K562 (cell line): ENCODE data around the gene SH3TC2. TPM values are rescaled to one million over a fixed set of nuclear protein-coding genes. Genes with fewer than 3 reads are reported as not detected.

Experiments used
- C11orf30 ChIP-seq: fragments of 450-650 bp; IDR thresholded peaks from 2 replicates; pipeline ENCODE4 v1.6.1; 2016; ENCODE audit warnings: low read depth, mild to moderate bottlenecking
- FOSL1 ChIP-seq: fragments of 200-800 bp; sonication (Bioruptor generic); conservative IDR thresholded peaks from 2 replicates; pipeline ENCODE4 v1.6.1; 2016; ENCODE audit warnings: missing genetic modification characterization, missing compliant biosample characterization
- JUND ChIP-seq, 2 experiments: IDR thresholded peaks; 2 replicates in 1 of 2; 3 replicates in 1 of 2; pipeline ENCODE4 v1.6.1; 2011; ENCODE audit warnings: borderline replicate concordance in 2 of 2, low read depth in 2 of 2, low read length in 2 of 2, improper control_type of control experiment in 1 of 2, missing biosample characterization in 1 of 2, missing genetic modification characterization in 1 of 2, missing genetic modification reagents in 1 of 2
- NFE2 ChIP-seq: IDR thresholded peaks from 2 replicates; pipeline ENCODE4 v1.6.1; 2014; ENCODE audit warnings: antibody characterized with exemption, low read depth
- ZNF24 ChIP-seq: fragments of 450-650 bp; IDR thresholded peaks from 2 replicates; pipeline ENCODE4 v1.6.1; 2016
- ZNF316 ChIP-seq: fragments of 450-650 bp; IDR thresholded peaks from 2 replicates; pipeline ENCODE4 v1.6.1; 2016
- ZNF584 ChIP-seq: fragments of 200-800 bp; sonication (Bioruptor generic); IDR thresholded peaks from 2 replicates; pipeline ENCODE4 v1.6.1; 2016; ENCODE audit warnings: low read depth, mild to moderate bottlenecking, missing genetic modification characterization, missing compliant biosample characterization
- ZNF589 ChIP-seq: fragments of 200-800 bp; sonication (Bioruptor generic); IDR thresholded peaks from 2 replicates; pipeline ENCODE4 v1.6.1; 2016; ENCODE audit warnings: low read depth, missing genetic modification characterization, missing compliant biosample characterization
- ZNF639 ChIP-seq, 2 experiments: fragments of 200-800 bp in 1 of 2; sonication (Bioruptor generic) in 1 of 2; sonication (generic) in 1 of 2; formaldehyde crosslinking in 1 of 2; IDR thresholded peaks in 1 of 2; conservative IDR thresholded peaks in 1 of 2; 2 replicates each; pipeline versions ENCODE4 v1.5.0 to v1.6.1; 2016 to 2020; ENCODE audit warnings: missing compliant biosample characterization in 1 of 2, missing genetic modification characterization in 1 of 2, missing genetic modification reagents in 1 of 2
- polyA plus RNA-seq, 8 experiments: library from polyadenylated mRNA; depleted of rRNA in 4 of 8; stranded (reverse) in 5 of 8; unstranded in 3 of 8; fragments of >200 nt; fragmentation: Nextera tagmentation in 2 of 8; fragmentation: Illumina TruSeq in 1 of 8; extraction: Ambion mirVana in 2 of 8; extraction: Trizol in 1 of 8; gene quantifications; 2 replicates each; pipeline versions ENCODE4 v1.2.1 to v1.2.3, GENCODE V29; 2011 to 2014; ENCODE audit warnings: inconsistent platforms in 1 of 8, missing spikeins in 1 of 8
- total RNA-seq, 7 experiments: library from RNA; depleted of rRNA in 6 of 7; stranded (reverse); fragments of >200 nt in 6 of 7; fragmentation: Illumina TruSeq in 2 of 7; extraction: Trizol in 2 of 7; gene quantifications; 2 replicates each; pipeline versions ENCODE4 v1.2.1 to v1.2.3, GENCODE V29; 2011 to 2021; ENCODE audit warnings: low replicate concordance in 1 of 7
- TF ChIP-seq, protein P1 (sequence below): fragments of 250-450 bp; sonication (Bioruptor Pico); IDR thresholded peaks from 2 replicates; pipeline ENCODE4 v1.4.0; 2020
- TF ChIP-seq, protein P2 (sequence below): fragments of 450-650 bp; IDR thresholded peaks from 2 replicates; pipeline ENCODE4 v1.6.1; 2016; ENCODE audit warnings: low read depth, mild to moderate bottlenecking, moderate library complexity

The SH3TC2 gene
- total and polyA plus RNA-seq, 9 of the 15 experiments (the other 6 are each of a cell fraction or from before 2014, with no cell fraction given), result 0.03 to 0.80 (median 0.55) TPM; not detected in 1

DNA sequence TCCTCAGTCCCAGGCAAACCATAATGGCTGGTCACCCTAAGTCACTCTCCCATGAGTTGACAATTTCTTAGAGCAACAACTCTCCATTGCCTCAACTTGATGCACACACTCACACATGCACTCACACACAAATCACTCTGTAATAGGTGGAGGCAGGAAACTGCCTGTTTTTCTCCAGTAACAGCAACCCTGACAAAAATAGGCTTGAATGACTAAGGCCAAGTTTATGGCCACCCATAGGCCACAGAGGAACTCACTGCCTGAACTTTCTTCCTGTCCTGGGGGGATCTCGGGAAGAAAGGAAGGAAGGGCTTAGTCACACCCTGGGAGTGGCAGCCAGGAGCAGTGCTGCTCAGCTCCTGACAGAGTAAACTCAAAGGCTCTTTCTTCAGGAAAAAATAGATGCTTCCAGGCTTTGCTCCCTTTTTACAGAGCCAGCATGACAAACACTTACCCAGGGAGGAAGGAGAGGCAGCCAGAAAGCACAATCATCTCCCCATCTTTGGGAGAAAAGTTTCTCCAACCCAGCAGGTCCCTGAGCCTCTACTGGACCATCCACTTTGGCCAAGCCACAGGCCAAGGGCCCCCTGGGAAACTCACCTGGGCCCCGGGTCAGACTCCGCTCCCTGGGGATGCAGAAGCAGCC lies 368 bp downstream of the SH3TC2 start (continued):
- TF ChIP-seq, protein P1, sequence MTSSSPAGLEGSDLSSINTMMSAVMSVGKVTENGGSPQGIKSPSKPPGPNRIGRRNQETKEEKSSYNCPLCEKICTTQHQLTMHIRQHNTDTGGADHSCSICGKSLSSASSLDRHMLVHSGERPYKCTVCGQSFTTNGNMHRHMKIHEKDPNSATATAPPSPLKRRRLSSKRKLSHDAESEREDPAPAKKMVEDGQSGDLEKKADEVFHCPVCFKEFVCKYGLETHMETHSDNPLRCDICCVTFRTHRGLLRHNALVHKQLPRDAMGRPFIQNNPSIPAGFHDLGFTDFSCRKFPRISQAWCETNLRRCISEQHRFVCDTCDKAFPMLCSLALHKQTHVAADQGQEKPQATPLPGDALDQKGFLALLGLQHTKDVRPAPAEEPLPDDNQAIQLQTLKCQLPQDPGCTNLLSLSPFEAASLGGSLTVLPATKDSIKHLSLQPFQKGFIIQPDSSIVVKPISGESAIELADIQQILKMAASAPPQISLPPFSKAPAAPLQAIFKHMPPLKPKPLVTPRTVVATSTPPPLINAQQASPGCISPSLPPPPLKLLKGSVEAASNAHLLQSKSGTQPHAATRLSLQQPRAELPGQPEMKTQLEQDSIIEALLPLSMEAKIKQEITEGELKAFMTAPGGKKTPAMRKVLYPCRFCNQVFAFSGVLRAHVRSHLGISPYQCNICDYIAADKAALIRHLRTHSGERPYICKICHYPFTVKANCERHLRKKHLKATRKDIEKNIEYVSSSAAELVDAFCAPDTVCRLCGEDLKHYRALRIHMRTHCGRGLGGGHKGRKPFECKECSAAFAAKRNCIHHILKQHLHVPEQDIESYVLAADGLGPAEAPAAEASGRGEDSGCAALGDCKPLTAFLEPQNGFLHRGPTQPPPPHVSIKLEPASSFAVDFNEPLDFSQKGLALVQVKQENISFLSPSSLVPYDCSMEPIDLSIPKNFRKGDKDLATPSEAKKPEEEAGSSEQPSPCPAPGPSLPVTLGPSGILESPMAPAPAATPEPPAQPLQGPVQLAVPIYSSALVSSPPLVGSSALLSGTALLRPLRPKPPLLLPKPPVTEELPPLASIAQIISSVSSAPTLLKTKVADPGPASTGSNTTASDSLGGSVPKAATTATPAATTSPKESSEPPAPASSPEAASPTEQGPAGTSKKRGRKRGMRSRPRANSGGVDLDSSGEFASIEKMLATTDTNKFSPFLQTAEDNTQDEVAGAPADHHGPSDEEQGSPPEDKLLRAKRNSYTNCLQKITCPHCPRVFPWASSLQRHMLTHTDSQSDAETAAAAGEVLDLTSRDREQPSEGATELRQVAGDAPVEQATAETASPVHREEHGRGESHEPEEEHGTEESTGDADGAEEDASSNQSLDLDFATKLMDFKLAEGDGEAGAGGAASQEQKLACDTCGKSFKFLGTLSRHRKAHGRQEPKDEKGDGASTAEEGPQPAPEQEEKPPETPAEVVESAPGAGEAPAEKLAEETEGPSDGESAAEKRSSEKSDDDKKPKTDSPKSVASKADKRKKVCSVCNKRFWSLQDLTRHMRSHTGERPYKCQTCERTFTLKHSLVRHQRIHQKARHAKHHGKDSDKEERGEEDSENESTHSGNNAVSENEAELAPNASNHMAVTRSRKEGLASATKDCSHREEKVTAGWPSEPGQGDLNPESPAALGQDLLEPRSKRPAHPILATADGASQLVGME (CRISPR knock-in tag), result no peak
- 0 out of 2 replicates have a peak, but pooled peaks have one; percentile 19 for TF ChIP-seq JUND (IDR thresholded peaks at IDR 0.05; ENCODE audit: borderline replicate concordance, low read depth, low read length)
- TF ChIP-seq JUND (tag; IDR thresholded peaks at IDR 0.05; ENCODE audit: borderline replicate concordance, low read depth, low read length), result 0 out of 3 replicates have a peak, but pooled peaks have one; percentile 15
- TF ChIP-seq NFE2, result peak; percentile 36; the same call in 1 of the 2 replicates
- peak; percentile 60; the same call in 1 of the 2 replicates for TF ChIP-seq C11orf30
- TF ChIP-seq FOSL1 (tag), result peak; percentile 63
- TF ChIP-seq ZNF584, result peak; percentile 60; the same call in 1 of the 2 replicates
- TF ChIP-seq ZNF589, result peak; percentile 66; the same call in 1 of the 2 replicates
- TF ChIP-seq ZNF316, result peak; percentile 51
- peak in 1 of 2 experiments; percentile 23; a peak in 2 of 4 replicates for TF ChIP-seq ZNF639 (CRISPR knock-in tag; conservative IDR thresholded peaks at IDR 0.05 in 1 of 2, IDR thresholded peaks at IDR 0.05 in 1 of 2)
- no peak for TF ChIP-seq ZNF24
- TF ChIP-seq, protein P2, sequence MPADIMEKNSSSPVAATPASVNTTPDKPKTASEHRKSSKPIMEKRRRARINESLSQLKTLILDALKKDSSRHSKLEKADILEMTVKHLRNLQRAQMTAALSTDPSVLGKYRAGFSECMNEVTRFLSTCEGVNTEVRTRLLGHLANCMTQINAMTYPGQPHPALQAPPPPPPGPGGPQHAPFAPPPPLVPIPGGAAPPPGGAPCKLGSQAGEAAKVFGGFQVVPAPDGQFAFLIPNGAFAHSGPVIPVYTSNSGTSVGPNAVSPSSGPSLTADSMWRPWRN, result no peak
